HG03175 (cell line): ENCODE results near the gene PHLDB1.
"Not testable (repeated sequence)": the region's sequence is repeated elsewhere in the genome, so short reads cannot be mapped to it uniquely, and the experiment has no call there.

ENCODE experiments used
- ATAC-seq: cut with Tn5 transposase; IDR thresholded peaks from one replicate; pipeline ENCODE4 v1.9.1; 2021; ENCODE audit warnings: mild to moderate bottlenecking, moderate library complexity; ENCODE audit not compliant: unreplicated experiment

PHLDB1 gene

GRCh38 chr11:118657709-118658428 is 50.5 kb downstream of the PHLDB1 start:
- no peak for ATAC-seq

- ATAC-seq = no peak
These were observed 51.3 kb downstream of the PHLDB1 start for GRCh38 chr11:118658429-118659313.

- ATAC-seq = peak; percentile 84
These were observed 52.0 kb downstream of the PHLDB1 start for GRCh38 chr11:118659314-118659952.

DNA sequence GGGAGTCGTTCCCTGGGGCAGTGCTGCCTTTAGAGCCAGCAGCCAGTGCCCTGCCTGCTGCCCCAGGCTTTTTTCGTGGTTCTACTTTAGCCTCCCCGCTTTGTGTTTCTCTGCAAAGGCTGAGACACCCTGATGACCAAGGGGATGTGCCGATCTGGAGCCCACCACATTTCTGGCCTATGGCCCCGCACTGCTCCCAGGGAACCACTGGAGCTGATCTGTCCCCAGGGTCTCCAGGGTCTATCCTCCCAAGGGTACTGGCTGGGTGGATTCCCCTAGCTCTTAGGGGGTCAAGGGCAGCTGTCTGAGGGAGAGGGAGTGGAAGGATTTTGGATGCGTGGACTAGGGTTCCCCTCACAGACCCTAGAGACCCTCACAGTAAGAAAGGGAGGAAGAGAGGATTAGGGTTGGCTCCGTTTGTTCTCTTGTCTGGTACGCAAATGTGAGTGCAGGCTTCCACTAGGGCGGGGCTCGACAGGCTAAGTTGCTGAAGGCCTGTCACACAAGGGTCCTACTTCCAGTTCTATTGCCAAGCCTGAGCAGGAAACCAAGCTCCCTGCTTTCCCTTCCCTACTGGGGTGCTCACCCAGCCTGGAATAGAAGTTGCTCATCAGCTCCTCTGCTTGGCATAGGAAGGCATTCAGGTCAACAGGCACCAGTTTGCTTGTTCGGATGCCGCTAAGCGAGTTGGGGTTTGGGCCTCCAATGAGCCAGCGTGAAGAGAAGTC is 52.7 kb downstream of the PHLDB1 start:
- no peak for ATAC-seq

DNA sequence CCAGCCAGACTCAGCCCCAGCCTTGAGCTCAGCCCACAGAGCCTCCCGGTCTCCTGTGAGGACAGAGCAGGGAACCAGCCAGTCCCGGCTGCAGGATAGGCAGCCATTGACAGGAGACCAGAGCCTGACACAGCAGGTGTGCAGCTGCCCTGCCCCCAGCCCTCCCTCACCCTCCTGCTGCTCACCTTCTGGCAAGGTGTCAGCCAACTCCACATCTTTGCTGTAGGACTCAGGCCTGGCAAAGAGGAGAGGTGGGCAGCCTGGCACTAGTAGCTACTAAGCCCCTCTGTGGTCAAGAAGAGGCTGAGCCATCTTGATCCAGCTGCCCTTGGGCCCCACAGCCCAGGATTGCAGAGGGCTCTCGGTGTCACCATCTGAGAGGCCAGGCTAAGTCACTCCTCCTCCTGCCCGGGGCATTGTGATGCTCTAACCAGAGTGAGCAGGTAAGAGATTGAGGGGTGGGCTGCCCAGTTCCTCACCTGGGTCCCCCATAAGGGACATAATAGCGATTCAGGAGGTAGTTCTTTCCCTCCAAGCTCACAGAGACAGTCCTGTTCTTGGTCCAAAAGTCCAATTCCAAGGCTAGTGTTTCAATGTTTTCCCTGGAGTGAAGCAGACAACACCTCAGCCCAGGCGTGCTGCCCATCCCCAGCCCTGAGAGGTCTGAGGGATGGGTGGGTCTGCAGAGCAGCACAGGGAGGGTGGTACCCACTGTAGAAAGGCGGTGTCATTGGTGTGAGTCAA is 53.4 kb downstream of the PHLDB1 start:
- ATAC-seq = no peak

DNA sequence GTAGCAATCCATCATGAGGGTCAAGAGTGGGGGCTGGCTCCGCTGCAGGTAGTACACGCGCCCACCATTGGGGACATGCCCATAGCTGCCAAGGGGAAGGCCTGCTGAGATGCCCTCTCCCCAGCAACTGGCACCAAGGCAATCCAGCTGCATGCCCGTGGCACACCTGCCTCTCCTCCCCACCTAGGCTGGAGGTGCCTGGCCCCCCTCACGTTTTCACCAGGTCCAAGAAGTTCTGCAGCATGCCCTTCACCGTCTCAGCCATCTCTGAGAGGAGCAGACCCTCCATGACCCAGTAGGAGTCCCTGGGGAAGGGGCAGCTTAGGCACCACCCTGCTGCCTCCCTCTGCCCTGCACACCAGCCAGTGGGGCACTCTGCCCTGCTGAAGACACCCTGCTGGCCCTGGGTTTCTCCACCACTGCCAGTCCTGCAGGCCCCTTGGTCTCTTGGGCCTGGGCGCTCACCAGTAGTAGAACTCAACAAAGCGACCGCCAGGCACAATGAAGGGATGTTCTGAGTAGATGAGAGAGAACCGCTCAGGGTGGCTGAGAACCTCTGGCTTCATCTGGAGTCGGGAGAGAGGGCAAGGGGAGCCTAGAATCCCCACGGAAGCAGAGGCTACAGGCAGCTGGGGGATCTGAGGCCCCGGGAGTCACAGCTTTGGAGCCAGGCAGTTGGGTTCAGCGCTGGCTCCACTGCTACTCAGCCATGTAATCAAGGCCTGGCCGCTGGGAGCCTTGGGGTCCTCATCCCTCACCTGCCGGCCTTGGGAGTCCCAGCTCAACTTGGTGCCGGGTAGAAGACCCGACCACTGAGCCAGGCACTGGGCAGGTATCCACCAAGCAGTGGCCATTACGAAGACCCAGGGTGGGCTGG is 54.2 kb downstream of the PHLDB1 start:
- ATAC-seq = no peak

DNA sequence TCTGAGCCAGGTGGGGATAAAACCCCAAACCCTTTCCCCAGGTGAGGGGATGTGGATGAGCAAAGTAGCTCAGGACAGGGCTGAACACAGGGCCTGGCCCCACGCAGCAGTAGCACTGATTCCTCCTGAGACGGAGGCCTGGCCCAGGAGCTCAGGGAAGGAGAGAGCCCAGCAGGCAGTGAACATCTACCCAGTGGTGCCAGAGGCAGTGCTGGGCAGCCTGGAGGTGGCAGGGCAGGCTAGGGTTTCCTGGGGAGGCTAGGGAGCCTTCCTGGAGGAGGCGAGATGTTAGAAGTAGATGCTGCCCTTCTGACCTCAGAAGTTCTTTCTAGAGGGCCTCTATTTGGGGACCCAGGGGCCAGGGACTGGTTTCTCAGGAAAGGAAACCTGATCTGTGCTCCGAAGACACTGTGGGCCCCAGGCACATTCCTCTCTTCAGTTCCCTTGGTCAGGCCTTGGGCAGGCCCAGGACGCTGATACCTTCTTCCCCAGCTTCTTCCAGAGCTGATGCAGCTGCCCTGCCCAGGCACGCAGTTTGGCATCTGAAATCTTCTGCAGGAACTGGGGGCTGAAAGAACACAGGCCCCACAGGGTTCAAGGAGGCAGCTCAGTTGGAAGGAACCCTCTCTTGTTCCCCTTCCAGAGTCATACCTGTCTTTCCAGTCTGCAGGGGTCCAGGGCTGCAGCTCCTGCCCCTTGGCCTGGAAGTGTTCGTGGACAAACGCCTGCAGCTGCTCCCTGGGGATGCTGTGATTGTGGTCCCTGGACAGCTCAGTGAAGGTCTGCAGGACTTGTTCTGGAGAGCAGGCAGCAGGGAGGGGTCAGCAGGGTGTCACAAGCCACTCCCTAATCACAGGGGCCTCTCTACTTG is 55.2 kb downstream of the PHLDB1 start:
- ATAC-seq = no peak

GRCh38 chr11:118663381-118663780 is 56.0 kb downstream of the PHLDB1 start:
- ATAC-seq = no peak

GRCh38 chr11:118663902-118664301 is 56.5 kb downstream of the PHLDB1 start:
- ATAC-seq = no peak

GRCh38 chr11:118666371-118666770 is 59.0 kb downstream of the PHLDB1 start:
- no peak for ATAC-seq

DNA sequence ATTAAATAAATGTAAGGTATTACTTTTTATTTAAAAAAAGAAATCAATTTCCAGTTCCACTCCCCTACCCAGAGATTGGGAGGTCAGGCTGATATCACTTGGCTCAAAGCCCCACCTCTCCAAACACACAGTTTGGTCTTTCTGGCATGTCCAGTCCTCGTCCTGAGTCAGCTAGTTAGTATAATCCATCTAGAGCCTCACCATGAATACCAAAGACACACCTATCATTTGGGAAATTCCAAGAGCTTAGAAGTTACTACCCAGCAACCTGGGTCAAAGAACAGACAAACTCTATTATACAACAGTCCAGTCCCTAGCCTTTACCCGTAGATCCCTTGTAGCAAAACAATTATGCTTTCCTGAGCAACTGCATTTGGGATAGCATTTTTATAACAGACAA is 62.6 kb downstream of the PHLDB1 start:
- ATAC-seq = no peak

DNA sequence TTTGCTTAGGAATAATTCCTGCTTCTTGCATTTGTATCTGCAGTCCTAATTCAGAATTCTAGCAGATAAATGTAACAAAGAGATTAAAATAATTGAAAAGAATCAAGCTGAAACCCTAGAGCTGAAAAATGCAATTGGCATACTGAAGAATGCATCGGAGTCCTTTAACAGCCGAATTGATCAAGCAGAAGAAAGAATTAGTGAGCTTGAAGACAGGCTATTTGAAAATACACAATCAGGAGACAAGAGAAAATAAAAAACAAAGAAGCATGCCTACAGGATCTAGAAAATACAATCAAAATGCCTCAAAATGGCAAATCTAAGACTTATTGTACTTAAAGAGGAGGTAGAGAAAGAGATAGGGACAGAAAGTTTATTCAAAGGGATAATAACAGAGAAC is 63.8 kb downstream of the PHLDB1 start:
- ATAC-seq = no peak

DNA sequence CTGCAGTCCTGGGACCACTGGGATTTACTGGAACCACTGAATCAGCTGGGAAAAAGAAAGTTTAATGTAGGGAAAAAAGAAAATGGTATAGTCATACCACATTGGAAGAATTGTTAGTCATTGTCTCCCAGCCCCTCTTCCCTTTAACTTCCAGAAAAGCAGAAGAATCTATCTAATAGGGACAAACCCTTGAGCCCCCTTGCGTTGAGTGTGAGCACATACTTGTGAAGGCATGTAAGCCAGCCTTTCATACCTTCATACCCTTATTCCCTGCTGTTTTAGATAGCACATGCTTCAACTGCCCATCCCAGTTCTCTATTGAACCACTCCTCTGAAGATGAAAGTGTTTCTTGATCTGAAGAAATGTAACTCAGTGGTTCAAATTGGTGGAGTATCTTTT is 65.4 kb downstream of the PHLDB1 start:
- no peak for ATAC-seq

- no peak for ATAC-seq
These were observed 66.1 kb downstream of the PHLDB1 start for GRCh38 chr11:118673361-118674081.

DNA sequence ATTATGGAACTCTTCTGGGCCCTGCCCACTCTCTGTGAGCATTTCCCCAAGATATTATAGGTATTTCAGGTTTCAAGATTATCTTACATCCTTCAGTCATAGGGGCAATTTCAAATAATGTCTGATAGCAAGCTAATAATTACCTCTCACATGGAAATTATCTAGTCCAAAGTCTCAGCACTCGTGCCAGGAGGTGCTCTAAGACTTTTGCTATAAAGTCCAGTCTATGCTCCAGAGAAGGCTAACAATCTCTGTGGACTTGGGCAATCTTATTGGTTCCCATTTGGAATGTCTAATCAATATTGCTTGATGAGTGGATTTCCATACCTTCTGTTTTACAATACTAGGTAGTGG is 66.6 kb downstream of the PHLDB1 start:
- ATAC-seq = no peak

DNA sequence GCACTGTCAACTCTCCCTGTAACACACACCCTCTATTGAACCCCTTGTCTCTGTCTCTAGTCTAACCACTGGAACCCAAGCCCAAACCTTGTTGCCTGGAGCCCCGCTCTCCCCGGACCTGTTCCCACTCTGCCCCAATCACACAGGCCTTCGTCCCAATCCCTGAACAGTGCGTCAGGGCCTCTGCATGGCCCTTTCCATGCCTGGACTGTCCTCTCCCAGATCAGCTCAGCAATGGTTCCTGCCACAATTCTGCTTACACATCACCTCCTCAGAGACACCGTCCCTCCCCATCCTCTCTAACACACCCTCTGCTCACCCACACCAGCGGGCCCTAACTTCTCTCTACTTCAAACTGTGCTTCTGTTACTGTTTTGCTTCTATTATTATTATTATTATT is 70.6 kb downstream of the PHLDB1 start:
- no peak for ATAC-seq

DNA sequence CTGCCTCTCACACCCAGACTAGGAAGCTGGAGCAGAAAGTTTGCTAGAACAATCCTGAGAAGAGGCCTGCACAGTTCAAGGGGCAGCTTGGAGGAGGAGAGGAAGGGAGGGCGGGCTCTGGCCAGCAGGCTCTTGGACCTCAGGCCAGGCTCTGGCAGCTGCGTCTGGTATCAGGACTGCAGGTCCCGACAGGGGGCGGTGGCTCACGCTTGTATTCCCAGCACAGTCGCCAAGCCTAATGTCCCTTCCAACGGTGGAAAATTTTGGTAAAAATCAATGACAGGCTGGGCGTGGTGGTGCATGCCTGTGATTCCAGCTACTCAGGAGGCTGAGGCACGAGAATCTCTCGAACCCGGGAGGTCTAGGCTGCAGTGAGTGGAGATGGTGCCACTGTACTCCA is 71.5 kb downstream of the PHLDB1 start:
- not testable (repeated sequence) for ATAC-seq

DNA sequence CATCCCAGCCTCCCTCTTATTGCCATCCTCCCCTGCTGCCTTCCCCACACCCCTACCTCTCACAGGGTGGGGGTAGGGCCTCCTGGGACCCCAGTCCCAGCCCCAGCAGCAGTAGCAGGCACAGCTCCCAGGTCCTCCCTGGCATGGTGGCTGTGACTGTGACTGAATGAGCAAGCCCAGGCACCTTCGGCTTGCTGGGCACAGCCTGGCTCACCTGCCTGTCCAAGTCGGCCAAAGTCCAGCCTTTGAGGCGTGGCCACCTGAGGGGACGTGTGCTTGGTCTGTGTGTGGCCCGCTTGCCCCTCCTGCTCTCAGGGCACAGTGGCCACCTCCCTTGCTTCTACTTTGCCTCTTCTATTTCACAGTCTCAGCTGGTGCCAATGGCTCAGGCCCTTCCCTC is 72.1 kb downstream of the PHLDB1 start, which contains the start of gene TREH:
TSS of gene TREH (minus strand) at position 168 of the 400 bp plus-strand sequence. CDS start at position 145, 23 bp downstream.
- no peak for ATAC-seq
